Mammary epithelial cell (primary cell): ENCODE data around the gene USP44.

Source experiments
- CTCF ChIP-seq, 2 donors: IDR thresholded peaks in 1 of 2; conservative IDR thresholded peaks in 1 of 2; 2 replicates each; pipeline ENCODE4 v1.5.1; 2011 to 2012; ENCODE audit warnings: inconsistent platforms in 2 of 2, low read length in 2 of 2, mild to moderate bottlenecking in 2 of 2, control low read depth in 1 of 2, low read depth in 1 of 2; ENCODE audit not compliant: insufficient read depth in 1 of 2; ENCODE audit errors: extremely low read depth in 1 of 2
- EZH2 ChIP-seq: IDR thresholded peaks from 2 replicates; pipeline ENCODE4 v1.6.1; 2012; ENCODE audit warnings: low read length, inconsistent platforms, borderline replicate concordance

DNA sequence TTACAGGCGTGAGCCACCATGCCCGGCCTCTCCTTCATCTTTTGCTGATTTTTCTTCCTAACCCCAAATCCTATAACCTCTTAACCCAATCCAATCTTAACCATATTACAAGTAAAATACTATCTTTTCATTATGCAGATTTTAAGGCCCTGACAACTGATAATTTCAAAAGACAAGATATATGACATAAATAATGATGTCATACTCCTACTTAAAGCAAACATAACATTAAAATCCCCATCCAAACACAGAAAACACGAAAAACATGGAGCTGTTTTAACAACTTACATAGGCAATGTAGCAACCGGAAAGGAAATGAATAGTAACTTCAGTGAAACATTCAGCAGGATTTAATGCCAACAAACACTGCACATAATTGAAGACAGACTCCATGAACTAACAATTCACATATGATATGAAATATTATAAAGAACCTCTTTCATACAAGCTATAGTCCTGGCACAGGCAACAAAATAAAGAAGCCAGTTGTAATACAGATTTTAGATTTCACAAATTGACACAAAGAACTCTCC, 21.5 kb downstream of the USP44 start:
- TF ChIP-seq EZH2 (no peak), CTCF (conservative IDR thresholded peaks at IDR 0.05 in 1 of 2, IDR thresholded peaks at IDR 0.05 in 1 of 2; ENCODE audit: extremely low read depth in 1 of 2, insufficient read depth in 1 of 2, low read depth in 1 of 2, low read length in 2 of 2) (no peak)
